Neutrophil (primary cell): ENCODE results near the gene BCDIN3D.

ENCODE experiments used
- H3K27ac ChIP-seq: fragments of 200-600 bp; sonication (generic); 2 replicates; pipeline ENCODE4 v1.5.1; 2016; ENCODE audit warnings: mild to moderate bottlenecking, moderate library complexity
- H3K27me3 ChIP-seq: fragments of 200-600 bp; sonication (generic); 2 replicates; pipeline ENCODE4 v1.6.0; 2016; ENCODE audit warnings: mild to moderate bottlenecking
- H3K36me3 ChIP-seq: fragments of 200-600 bp; sonication (generic); 2 replicates; pipeline ENCODE4 v1.5.1; 2017
- H3K4me1 ChIP-seq, 2 experiments: fragments of 200-600 bp in 1 of 2; sonication (generic) in 1 of 2; 1 replicate in 1 of 2; 2 replicates in 1 of 2; pipeline versions ENCODE4 v1.5.1 to v1.6.1; 2013 to 2016; ENCODE audit warnings: low read depth in 1 of 2, low read length in 1 of 2, mild to moderate bottlenecking in 1 of 2, moderate library complexity in 1 of 2; ENCODE audit not compliant: control insufficient read depth in 1 of 2, insufficient read depth in 1 of 2
- H3K4me3 ChIP-seq, 2 experiments: fragments of 200-600 bp in 1 of 2; sonication (generic) in 1 of 2; 1 replicate in 1 of 2; 2 replicates in 1 of 2; pipeline ENCODE4 v1.5.1; 2013 to 2016; ENCODE audit warnings: low read depth in 1 of 2, low read length in 1 of 2, mild to moderate bottlenecking in 1 of 2, moderate library complexity in 1 of 2
- H3K9me3 ChIP-seq: fragments of 200-600 bp; sonication (generic); 2 replicates; pipeline ENCODE4 v1.5.1; 2016
- TF ChIP-seq, protein P1 (sequence below): fragments of 200-600 bp; sonication (generic); IDR thresholded peaks from 2 replicates; pipeline ENCODE4 v1.5.1; 2016; ENCODE audit warnings: antibody characterized with exemption

The BCDIN3D gene

GRCh38 chr12:49854976-49855375 lies 12.1 kb upstream of the BCDIN3D start:
- H3K36me3 ChIP-seq = no peaks in the 10 kb centered on the region
- TF ChIP-seq, protein P1, sequence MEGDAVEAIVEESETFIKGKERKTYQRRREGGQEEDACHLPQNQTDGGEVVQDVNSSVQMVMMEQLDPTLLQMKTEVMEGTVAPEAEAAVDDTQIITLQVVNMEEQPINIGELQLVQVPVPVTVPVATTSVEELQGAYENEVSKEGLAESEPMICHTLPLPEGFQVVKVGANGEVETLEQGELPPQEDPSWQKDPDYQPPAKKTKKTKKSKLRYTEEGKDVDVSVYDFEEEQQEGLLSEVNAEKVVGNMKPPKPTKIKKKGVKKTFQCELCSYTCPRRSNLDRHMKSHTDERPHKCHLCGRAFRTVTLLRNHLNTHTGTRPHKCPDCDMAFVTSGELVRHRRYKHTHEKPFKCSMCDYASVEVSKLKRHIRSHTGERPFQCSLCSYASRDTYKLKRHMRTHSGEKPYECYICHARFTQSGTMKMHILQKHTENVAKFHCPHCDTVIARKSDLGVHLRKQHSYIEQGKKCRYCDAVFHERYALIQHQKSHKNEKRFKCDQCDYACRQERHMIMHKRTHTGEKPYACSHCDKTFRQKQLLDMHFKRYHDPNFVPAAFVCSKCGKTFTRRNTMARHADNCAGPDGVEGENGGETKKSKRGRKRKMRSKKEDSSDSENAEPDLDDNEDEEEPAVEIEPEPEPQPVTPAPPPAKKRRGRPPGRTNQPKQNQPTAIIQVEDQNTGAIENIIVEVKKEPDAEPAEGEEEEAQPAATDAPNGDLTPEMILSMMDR = no peak
- H3K4me3 ChIP-seq = no peak overlapping the region
- no peak overlapping the region for H3K27ac ChIP-seq
- peaks cover 66% of the 10 kb centered on the region for H3K27me3 ChIP-seq
- no peaks in the 10 kb centered on the region for H3K9me3 ChIP-seq
- H3K4me1 ChIP-seq = no peaks in the 10 kb centered on the region

- TF ChIP-seq, protein P1 = no peak
- H3K9me3 ChIP-seq = no peaks in the 10 kb centered on the region
- no peak overlapping the region for H3K4me3 ChIP-seq
- no peaks in the 10 kb centered on the region for H3K36me3 ChIP-seq
- H3K27me3 ChIP-seq = peaks cover 69% of the 10 kb centered on the region
- H3K4me1 ChIP-seq = no peaks in the 10 kb centered on the region
- H3K27ac ChIP-seq = no peak overlapping the region
These were observed 10.8 kb upstream of the BCDIN3D start for GRCh38 chr12:49853671-49854070.

DNA sequence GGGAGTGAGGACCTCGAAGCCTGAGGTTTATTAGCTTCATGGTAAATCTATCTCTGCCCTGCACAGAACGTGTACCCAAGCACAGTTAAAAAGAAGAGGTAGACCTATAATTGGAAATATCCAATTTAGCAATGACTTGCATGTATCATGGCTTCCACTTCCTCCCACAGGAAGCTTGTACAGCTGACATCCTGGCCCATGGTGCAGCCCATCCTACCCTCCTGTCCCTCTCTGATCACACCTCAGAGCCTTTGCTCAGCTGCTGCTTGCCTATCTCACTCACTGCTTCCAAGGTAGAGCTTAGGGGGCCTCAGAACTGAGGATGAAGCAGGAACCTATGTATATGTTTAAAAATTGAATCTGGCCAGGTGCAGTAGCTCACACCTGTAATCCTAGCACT lies 4.3 kb upstream of the BCDIN3D start:
- TF ChIP-seq, protein P1 = no peak
- no peaks in the 10 kb centered on the region for H3K9me3 ChIP-seq
- no peak overlapping the region for H3K27ac ChIP-seq
- no peak overlapping the region for H3K4me3 ChIP-seq
- peaks cover 12% of the 10 kb centered on the region in 2 experiments for H3K4me1 ChIP-seq
- no peaks in the 10 kb centered on the region for H3K36me3 ChIP-seq
- H3K27me3 ChIP-seq = peaks cover 57% of the 10 kb centered on the region

DNA sequence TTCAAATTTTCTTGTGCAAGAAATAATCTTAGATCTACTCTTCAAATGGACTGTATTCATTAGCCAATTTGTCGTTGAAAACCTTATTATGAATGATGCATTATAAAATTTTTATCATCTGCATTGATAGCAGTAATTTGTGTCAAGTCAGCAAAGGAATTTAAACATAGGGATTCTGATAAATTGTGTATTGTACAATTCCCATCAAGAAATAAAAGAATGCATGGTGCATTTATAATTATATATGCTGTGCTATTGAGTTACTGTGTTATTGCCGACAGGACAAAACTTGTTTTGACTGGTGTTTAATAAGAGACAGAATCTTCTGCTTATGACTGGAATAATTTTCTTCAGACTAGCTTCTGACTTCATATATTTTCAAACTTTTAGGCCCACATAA lies 3.1 kb upstream of the BCDIN3D start:
- Histone ChIP-seq H3K4me3 (no peak overlapping the region), H3K36me3 (no peaks in the 10 kb centered on the region), H3K27me3 (peaks cover 46% of the 10 kb centered on the region), H3K9me3 (no peaks in the 10 kb centered on the region), H3K4me1 (peaks cover 15 to 19% of the 10 kb centered on the region in 2 experiments), H3K27ac (no peak overlapping the region)
- TF ChIP-seq, protein P1 = no peak

GRCh38 chr12:49843876-49844437 lies 1.1 kb upstream of the BCDIN3D start:
- H3K36me3 ChIP-seq = no peaks in the 10 kb centered on the region
- peaks cover 25% of the 10 kb centered on the region for H3K27me3 ChIP-seq
- peaks cover 15 to 19% of the 10 kb centered on the region in 2 experiments for H3K4me1 ChIP-seq
- TF ChIP-seq, protein P1 = no peak
- no peaks in the 10 kb centered on the region for H3K9me3 ChIP-seq
- H3K4me3 ChIP-seq = no peak overlapping the region
- no peak overlapping the region for H3K27ac ChIP-seq
